Cerebellar nuclear complex (tissue), 1 donor: ENCODE measurements around the gene SAMD4A.

Experiments
- DNase-seq, 2 experiments: peaks; one replicate each; lab custom pipeline; 2025; lab: John Stamatoyannopoulos, UW

The SAMD4A gene

DNA sequence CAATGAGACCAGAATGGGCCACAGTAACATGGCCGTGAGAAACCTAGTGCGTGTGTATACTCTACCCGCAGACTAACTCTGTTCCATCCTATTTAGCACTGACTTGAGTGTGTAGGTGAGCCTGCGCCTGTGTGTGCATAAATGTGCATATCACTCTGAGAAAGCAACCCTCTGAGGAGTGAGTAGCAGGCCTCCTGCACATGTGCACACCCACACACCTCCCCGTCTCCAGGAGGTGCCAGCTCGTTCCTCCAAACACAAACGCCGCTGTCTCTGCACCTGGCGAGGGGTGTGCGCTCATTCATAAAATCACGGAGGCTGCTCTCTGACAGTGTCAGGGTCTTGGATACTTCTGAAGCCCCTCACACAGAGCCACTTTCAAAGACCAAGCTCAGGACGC lies 196.8 kb downstream of the SAMD4A start:
- no peak for DNase-seq

DNA sequence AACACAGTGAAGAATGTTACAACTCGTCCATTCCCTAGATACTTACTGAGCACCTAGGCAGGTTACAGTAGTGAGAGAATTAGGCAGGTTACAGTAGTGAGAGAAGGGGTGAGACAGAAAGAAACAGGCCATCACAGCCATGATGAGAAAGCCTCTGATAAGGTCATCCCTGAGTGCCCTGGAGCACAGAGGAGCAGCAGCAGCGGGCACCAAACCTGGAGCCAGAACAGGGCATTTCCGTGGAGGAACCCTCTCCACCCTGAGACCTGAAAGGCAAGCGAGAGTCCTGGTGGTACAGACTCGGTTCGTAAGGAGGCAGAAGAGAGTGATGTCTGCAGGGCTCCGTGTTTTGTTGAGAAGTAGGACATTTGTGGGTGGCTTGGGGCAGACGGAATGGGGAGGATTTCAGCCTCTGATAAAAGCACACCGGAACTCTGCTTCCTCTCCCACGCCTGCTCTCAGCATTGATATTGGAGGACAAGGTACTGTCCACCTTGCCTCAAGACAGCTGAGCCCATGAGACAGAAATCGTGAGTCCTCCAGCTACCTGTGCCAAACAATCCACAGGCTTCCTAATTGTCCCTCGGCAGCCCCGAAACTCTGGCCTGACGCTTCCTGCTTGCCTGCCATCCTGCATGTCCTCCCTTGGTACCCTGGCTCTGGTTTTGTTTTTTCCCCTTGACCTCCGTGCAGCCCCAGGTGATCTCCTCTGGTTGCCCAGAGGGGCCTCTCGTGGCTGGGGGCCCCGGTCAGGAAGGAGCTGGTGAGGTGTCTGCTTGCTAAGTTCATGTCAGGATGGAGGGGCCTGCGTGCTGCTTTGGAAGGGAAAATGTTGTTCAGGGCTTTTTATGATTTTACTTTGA lies 199.6 kb downstream of the SAMD4A start:
- DNase-seq, result no peak

DNA sequence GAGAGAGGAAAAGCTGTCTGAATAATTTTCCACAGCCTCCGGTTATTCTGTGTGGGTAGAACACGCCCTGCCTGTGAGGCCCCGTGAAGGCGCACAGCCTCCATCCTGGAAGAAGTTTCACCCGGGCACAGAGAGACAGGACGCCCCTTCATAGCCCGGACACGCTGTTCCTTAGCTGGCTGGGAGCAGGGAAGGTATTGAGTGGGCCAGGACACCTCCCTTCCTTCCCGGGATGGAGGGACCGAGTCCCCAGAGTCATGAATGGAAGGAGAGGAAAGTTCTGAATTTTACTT lies 200.2 kb downstream of the SAMD4A start:
- no peak for DNase-seq

DNA sequence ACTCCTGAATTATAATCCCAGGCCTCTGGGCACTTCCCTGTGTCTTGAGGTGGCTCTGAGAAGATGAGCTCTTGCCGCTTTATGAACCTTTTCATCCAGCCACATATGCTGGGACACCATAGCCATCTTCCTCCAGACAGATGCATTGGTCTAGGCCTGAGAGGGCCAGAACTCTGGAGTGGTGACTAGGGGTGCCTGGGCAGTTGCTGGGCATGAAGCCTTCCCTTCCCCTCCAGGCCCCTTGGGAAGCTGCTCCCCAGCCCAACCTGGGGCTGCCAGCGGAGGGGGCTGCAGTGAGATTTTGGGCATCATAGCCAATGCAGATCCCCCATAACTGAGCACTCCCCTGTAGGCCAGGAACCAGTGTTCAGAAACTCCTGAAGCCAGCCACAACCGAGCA lies 200.5 kb downstream of the SAMD4A start:
- DNase-seq, result no peak

DNA sequence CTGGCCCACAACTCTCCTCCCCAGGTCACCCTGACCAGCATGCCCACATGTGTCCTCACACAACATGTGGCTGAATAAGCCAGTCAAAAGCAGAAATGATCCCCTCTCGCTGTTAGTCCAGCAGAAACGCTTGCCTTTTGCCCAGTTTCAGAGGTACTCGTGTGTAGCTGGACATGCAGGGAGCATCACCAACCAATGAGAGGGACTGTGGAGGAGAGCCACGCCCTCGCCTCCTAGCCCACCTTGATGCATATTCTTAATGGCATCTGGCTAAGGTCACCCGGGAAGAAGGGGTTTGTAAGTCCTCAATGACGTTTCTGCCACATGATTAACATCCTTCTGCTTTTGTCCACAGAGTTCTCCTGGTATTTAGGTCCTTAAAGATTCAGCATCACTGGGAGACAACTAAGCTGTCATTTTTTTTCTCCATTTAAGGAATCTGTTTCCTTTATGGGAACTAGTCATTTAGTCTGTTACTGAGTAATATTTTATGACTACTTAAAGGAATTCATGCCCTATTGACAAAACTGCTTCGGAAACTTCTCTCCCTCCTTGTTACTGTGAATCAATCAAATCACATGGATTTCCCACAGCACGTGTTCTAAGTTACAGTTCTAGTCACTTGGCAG lies 201.7 kb downstream of the SAMD4A start:
- DNase-seq, result no peak

- DNase-seq, result no peak
These were observed 203.3 kb downstream of the SAMD4A start for GRCh38 chr14:54769951-54770863.

DNA sequence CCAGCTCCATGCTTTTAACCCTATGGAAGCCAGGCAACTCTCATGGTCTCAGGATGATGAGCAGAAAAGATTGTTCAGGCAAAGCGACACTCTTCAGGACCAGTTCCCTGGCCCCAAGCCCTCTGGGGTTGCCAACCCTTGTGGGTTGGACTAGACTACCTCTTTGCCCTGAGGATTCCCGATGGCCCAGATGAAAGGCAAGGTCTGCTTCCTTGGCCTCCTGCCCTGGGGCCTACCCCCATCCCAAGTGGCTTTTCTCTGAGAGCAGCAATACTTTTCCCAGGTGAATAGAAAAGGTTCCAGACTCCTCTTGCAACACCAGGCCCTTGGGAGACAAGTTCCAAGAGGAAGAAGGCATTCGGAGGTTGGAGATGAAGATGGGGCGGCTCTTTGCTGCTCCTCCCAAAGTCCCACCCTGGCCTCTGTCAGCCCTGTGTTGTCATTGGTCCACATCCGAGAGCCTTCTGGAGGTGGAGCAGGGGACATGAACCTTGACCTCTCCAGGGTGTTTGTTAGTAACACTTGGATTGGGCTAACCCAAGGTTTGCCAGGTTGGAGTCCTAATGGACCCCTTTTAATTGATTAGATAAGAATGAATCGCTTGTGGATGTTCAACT lies 204.6 kb downstream of the SAMD4A start:
- DNase-seq, result no peak

DNA sequence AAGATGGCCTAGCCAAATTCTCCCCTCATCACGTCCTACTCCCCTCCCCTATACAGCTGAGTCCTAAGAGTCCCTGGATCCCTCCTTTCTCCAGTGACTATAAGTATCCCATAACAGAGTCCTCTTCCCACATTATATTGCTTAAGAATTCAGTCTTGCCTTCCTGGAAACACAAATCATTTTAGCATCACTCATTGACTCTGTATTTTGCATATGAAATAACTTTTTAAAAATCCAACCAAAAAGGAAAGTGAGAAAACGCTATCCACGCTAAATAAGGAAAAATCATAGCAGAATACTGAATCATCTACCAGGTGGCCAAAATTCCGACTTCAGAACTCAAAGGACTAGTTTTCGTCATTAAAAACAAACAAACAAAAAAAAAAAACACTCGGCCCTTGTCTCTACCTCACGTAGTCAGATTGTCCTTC lies 205.5 kb downstream of the SAMD4A start:
- no peak for DNase-seq

GRCh38 chr14:54773171-54774006 lies 206.5 kb downstream of the SAMD4A start:
- DNase-seq, result peak in 1 of 2 experiments; percentile 51

GRCh38 chr14:54774824-54775223 lies 207.9 kb downstream of the SAMD4A start:
- DNase-seq, result no peak

GRCh38 chr14:54775486-54776140 lies 208.7 kb downstream of the SAMD4A start:
- DNase-seq, result no peak

- DNase-seq, result no peak
These were observed 209.6 kb downstream of the SAMD4A start for GRCh38 chr14:54776361-54777001.

- DNase-seq, result no peak
These were observed 210.5 kb downstream of the SAMD4A start for GRCh38 chr14:54777395-54777794.

DNA sequence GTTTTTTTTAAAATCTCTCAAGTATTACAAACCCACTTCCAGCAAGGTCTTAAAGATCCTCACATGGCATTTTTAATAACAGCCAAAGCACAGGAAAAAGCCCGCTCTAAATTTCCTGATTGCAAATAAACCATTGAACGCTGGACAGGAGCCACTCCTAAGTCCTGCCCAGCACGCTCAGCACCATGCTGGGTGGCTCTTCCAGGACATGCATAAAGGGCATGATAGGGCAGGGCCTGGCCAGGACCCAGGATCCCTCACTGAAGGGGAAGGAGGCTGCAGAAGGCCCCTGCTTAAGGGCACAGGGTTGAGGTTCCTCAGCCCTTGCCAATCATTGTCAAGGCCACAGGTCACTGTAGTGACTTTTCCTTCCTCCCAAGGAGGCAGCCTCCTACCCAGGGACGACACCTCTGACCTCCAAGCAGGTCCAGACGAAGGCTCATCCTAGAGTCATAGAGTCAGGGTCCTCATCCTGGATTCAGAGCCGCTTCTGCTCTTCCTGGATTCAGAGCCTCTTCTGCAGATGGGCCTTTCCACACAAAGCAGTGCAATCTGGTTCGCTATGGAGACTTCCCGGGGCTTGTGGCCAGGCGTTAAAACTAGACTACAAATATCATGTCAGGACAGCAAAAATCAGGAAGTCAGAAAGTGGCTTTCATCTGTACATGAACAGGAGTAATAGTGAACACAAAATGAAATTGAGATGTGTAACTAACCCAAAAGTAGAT lies 211.9 kb downstream of the SAMD4A start:
- no peak for DNase-seq

DNA sequence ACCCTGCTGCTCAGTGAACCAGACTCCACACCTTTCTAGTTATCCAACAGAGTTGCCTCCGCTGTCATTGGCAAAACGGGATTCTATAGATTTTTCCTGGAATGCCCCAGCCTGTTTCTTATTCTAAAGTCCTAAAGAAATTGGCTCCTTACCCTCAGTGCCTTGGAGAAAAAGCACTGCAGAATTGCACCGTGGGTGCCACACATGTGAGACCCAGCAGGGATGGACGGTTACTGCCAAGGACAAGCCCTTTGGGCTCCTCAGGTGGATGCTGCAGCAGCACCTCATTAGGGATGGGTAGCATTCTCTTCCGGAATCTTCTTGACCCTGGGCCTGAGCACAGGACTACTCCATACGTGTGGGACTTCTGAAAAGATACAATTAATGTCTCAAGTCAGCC lies 214.2 kb downstream of the SAMD4A start:
- DNase-seq, result no peak

DNA sequence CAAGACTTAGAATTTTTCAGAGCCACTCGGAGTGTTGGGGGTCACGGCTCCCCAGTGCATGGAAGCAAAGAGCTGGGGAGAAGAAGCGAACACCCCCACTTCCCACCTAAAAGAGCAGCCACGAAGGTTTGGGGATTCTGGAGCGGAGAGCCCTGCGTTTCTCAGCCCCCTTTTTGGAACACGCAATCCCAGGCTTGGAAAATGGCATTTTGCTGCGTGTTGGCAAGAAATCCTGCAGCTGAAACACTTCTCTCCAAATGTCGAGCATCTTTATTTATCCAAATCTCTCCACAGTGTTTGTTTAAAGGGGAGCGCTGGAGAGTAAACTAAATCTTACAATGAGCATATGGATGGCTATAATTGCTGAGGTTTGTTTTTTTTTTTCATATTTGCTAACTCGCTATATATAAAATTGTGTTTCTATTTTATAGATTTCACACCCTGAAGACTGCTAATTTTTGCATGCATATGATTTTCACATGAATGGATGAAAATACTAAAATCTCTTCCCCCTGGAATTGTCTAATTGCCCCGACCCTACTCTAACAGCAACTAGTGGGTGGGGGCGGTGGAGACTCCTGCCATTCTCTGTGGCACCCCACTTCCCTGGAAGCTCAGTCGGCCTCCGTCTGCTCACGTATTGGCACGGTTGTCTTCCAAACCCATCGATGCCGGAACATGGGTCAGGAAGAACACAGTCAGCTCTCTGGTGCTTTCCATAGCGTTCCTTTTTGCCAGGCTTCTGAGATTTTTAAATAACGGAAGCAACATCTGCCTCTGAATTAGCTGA lies 215.2 kb downstream of the SAMD4A start:
- no peak for DNase-seq

DNA sequence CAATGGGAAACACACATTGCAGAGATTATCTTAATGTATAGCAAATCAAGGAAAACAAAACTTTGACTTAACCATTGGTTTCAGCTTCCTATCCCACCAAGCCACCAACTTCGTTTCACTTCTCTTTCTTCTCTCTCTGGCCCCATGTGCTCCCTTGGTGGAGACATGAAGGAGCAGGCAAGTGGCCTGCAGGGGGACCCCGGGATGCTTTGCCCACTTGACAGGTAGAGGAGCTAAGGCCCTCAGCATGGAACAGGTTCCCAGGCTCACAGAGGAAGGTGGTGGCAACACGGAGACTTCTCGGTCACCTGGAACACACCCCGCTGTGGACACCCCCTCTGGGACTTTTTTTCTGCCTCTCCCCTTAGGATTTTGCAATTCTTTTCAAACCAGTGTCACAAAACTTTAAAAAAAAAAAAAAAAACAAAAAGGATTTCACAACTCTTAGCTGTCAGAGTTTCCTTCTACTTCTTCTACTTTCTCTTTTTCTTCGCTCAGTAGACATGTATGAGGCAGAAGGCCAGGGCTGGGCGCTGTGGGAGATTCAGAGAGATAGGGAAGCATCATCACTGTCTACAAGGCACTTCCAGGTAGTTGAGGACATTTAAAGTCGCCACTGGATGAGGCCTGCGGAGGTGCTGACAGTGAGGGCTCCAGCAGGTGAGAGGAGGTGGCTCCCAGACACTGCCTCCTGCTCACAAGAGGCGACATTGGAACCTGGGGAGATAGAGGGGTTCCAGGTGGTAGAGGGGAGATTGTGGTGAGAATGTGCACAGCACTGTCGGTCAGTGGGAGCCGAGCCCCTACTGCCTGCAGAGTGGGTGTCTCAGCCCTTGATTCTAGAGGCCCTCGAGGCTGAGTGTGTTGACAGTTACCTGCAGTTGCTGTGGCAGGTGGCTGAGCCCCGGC lies 216.1 kb downstream of the SAMD4A start:
- no peak for DNase-seq

- no peak for DNase-seq
These were observed 216.7 kb downstream of the SAMD4A start for GRCh38 chr14:54783660-54784015.
